Endothelial cell of umbilical vein (primary cell): Measurements from ENCODE around the gene SHISA5. TPM values are rescaled to one million over a fixed set of nuclear protein-coding genes. Genes with fewer than 3 reads are reported as not detected.

Experiments used
- BruUV-seq: library from RNA; stranded (reverse); fragments of 400-500 nt; replicated peaks from 2 replicates; lab custom pipeline; 2021; lab: Mats Ljungman, UMichigan
- CTCF ChIA-PET: fragments of 300-600, 350-600 bp; sonication (Branson Sonifier 250); formaldehyde crosslinking; loops from one replicate; lab custom pipeline; 2021; ENCODE audit warnings: antibody characterized with exemption, inconsistent platforms; lab: Charles Lee
- POLR2A ChIA-PET: fragments of 300-600, 350-600 bp; sonication (Branson Sonifier 250); formaldehyde crosslinking; loops from one replicate; lab custom pipeline; 2021; ENCODE audit warnings: antibody characterized with exemption, inconsistent platforms; lab: Charles Lee
- DNase-seq: peaks from one replicate; pipeline ENCODE4 v3.0.0-alpha.2; 2011; ENCODE audit warnings: low read depth, low spot score
- FAIRE-seq: peaks from 2 replicates; lab custom pipeline; 2011; peaks lifted over from hg19 to GRCh38; lab: Jason Lieb, UNC
- H2AFZ ChIP-seq: 2 replicates; pipeline ENCODE4 v1.6.0; 2012; ENCODE audit warnings: low read depth, low read length, control low read depth, inconsistent platforms
- H3K27ac ChIP-seq: 2 replicates; pipeline ENCODE4 v1.5.1; 2011; ENCODE audit warnings: low read depth, mild to moderate bottlenecking, control low read depth, low read length, moderate library complexity; ENCODE audit not compliant: insufficient read depth
- H3K27me3 ChIP-seq, 2 experiments: 2 replicates each; pipeline versions ENCODE4 v1.6.0 to v1.6.1; 2011; ENCODE audit warnings: low read length in 2 of 2, mixed read lengths in 1 of 2; ENCODE audit not compliant: control insufficient read depth in 2 of 2, insufficient read depth in 2 of 2
- H3K36me3 ChIP-seq, 2 experiments: 2 replicates in 1 of 2; 3 replicates in 1 of 2; pipeline ENCODE4 v1.5.1; 2011; ENCODE audit warnings: low read length in 2 of 2, mild to moderate bottlenecking in 1 of 2, moderate library complexity in 1 of 2; ENCODE audit not compliant: control insufficient read depth in 2 of 2, insufficient read depth in 2 of 2; ENCODE audit errors: extremely low read depth in 1 of 2
- H3K4me1 ChIP-seq: 3 replicates; pipeline ENCODE4 v1.5.1; 2011; ENCODE audit warnings: mild to moderate bottlenecking, low read length; ENCODE audit not compliant: control insufficient read depth, insufficient read depth; ENCODE audit errors: extremely low read depth
- H3K4me2 ChIP-seq: 2 replicates; pipeline ENCODE4 v1.6.1; 2011; ENCODE audit warnings: low read length, control low read depth, mixed read lengths; ENCODE audit not compliant: insufficient read depth
- H3K4me3 ChIP-seq, 3 experiments: fragments of 200-600 bp in 1 of 3; sonication (generic), shearing (Covaris generic) in 1 of 3; replicated peaks in 1 of 3; 2 replicates each; pipeline ENCODE4 v1.5.1; 2011 to 2016; ENCODE audit warnings: control low read depth in 3 of 3, low read length in 3 of 3, mild to moderate bottlenecking in 2 of 3, inconsistent platforms in 1 of 3, low read depth in 1 of 3, moderate library complexity in 1 of 3; ENCODE audit not compliant: insufficient read depth in 1 of 3
- H3K79me2 ChIP-seq: 2 replicates; pipeline ENCODE4 v1.6.0; 2012; ENCODE audit warnings: low read length, inconsistent platforms; ENCODE audit not compliant: control insufficient read depth, insufficient read depth
- H3K9ac ChIP-seq: replicated peaks from 2 replicates; pipeline ENCODE3; 2011; ENCODE audit warnings: low read length, control low read depth; ENCODE audit not compliant: insufficient read depth; ENCODE audit errors: extremely low read depth
- H3K9me1 ChIP-seq: replicated peaks from 3 replicates; pipeline ENCODE4 v1.6.0; 2011; ENCODE audit warnings: mild to moderate bottlenecking, low read length; ENCODE audit not compliant: control insufficient read depth, insufficient read depth; ENCODE audit errors: extremely low read depth
- H3K9me3 ChIP-seq: replicated peaks from 2 replicates; pipeline ENCODE4 v1.5.1; 2012; ENCODE audit warnings: low read length, inconsistent platforms; ENCODE audit not compliant: control insufficient read depth, insufficient read depth
- H4K20me1 ChIP-seq: replicated peaks from 2 replicates; pipeline ENCODE3; 2011; ENCODE audit warnings: mild to moderate bottlenecking, low read length; ENCODE audit not compliant: control insufficient read depth, insufficient read depth; ENCODE audit errors: extremely low read depth
- FOS ChIP-seq: IDR thresholded peaks from 2 replicates; pipeline ENCODE4 v1.6.1; 2011; ENCODE audit warnings: mild to moderate bottlenecking, low read length, moderate library complexity, borderline replicate concordance; ENCODE audit not compliant: insufficient read depth
- JUN ChIP-seq: IDR thresholded peaks from 2 replicates; pipeline ENCODE4 v1.6.1; 2011; ENCODE audit warnings: borderline replicate concordance, low read depth; ENCODE audit not compliant: insufficient read length, insufficient read depth
- MYC ChIP-seq: IDR thresholded peaks from one replicate; pipeline ENCODE4 v1.6.1; 2011; ENCODE audit warnings: mild to moderate bottlenecking, low read depth, low read length
- POLR2A ChIP-seq: IDR thresholded peaks from 2 replicates; pipeline ENCODE4 v1.6.1; 2012; ENCODE audit warnings: low read depth, mild to moderate bottlenecking, control low read depth, low read length
- POLR2AphosphoS5 ChIP-seq: IDR thresholded peaks from 2 replicates; pipeline ENCODE4 v1.6.1; 2012; ENCODE audit warnings: low read depth, mild to moderate bottlenecking, control low read depth, low read length, moderate library complexity; ENCODE audit not compliant: insufficient read depth
- dilution Hi-C: fragments of 300-500 bp; cut with MboI; formaldehyde crosslinking; loops from one replicate; pipeline ENCODE4 v1.15.0; 2019; ENCODE audit warnings: low sequenced_read_pairs; ENCODE audit not compliant: extremely low pct_ligation_motif_present
- intact Hi-C: fragments of 100-400 bp; cut with micrococcal nuclease; formaldehyde crosslinking; loops from one replicate; pipeline ENCODE4 v1.10.0; 2022
- polyA plus RNA-seq, 4 experiments: library from polyadenylated mRNA; depleted of rRNA in 3 of 4; stranded (reverse) in 3 of 4; unstranded in 1 of 4; fragments of >200 nt; gene quantifications; 2 replicates each; pipeline versions ENCODE4 v1.2.1 to v1.2.3, GENCODE V29; 2011 to 2012; ENCODE audit warnings: missing spikeins in 1 of 4
- total RNA-seq: library from RNA; stranded (reverse); gene quantifications from 2 replicates; pipeline ENCODE4 v1.2.3, GENCODE V29; 2021
- TF ChIP-seq, protein P1 (sequence below): IDR thresholded peaks from 2 replicates; pipeline ENCODE4 v1.6.1; 2011; ENCODE audit not compliant: insufficient read depth, insufficient read length

The SHISA5 gene
- total and polyA plus RNA-seq, 2 donors (not counting 3 experiments of a cell fraction or from before 2014, with no cell fraction given) = 205 to 320 TPM

DNA sequence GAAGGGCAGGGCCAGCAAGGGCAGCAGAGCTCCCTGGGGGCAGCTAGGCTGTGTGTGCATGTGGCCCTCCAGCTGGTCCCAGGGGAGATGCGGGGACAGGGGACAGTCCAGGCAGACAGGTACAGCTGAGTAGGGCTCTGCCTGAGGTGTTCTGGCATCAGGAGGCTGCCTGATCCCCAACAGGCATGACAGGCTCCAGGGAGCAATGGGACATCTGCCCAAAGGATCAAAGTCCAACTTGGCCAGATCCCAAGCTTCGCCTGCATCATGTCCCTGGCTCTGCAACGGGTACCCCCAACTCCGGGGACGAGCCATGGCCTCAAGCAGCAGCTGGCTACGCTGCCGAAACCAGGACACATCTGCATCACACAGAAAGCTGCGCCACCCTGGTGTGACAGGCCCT lies 35.6 kb downstream of the SHISA5 start:
- Histone ChIP-seq H3K36me3 (peaks cover 0 to 34% of the 10 kb centered on the region in 2 experiments), H3K27ac (no peak overlapping the region), H3K9me1 (no peaks in the 10 kb centered on the region), H2AFZ (no peak overlapping the region), H3K79me2 (peaks cover 59% of the 10 kb centered on the region), H3K4me3 (no peak overlapping the region), H4K20me1 (no peaks in the 10 kb centered on the region), H3K27me3 (no peaks in the 10 kb centered on the region), H3K9me3 (no peaks in the 10 kb centered on the region), H3K9ac (no peak overlapping the region), H3K4me2 (no peak overlapping the region), H3K4me1 (peaks cover 31% of the 10 kb centered on the region)
- POLR2A ChIA-PET = no interaction called here
- dilution Hi-C loops (no loop called here), intact Hi-C loops (no loop called here)
- DNase-seq (no peak), FAIRE-seq (no peak)
- TF ChIP-seq MYC = no peak
- TF ChIP-seq JUN = no peak
- peak; percentile 36 for TF ChIP-seq POLR2A
- TF ChIP-seq, protein P1, sequence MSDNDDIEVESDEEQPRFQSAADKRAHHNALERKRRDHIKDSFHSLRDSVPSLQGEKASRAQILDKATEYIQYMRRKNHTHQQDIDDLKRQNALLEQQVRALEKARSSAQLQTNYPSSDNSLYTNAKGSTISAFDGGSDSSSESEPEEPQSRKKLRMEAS = no peak
- peak; percentile 19 for TF ChIP-seq POLR2AphosphoS5
- TF ChIP-seq FOS = no peak
- BruUV-seq = no TSS peak
- CTCF ChIA-PET = interaction anchor here (1.2 to 6.2 kb wide), 2 partner anchors 32 to 81 kb away, joined by 3 to 63 read pairs; no protein-coding TSS in a partner anchor

- Histone ChIP-seq H3K9me1 (no peaks in the 10 kb centered on the region), H3K4me2 (peak overlapping the region; percentile 70), H3K36me3 (peaks cover 0 to 34% of the 10 kb centered on the region in 2 experiments), H3K4me1 (peaks cover 28% of the 10 kb centered on the region), H3K27ac (peak overlapping the region; percentile 98), H4K20me1 (no peaks in the 10 kb centered on the region), H2AFZ (no peak overlapping the region), H3K9ac (peak overlapping the region; percentile 96), H3K9me3 (no peaks in the 10 kb centered on the region), H3K79me2 (peaks cover 56% of the 10 kb centered on the region), H3K27me3 (no peaks in the 10 kb centered on the region), H3K4me3 (no peak overlapping the region)
- DNase-seq = no peak
- ChIA-PET CTCF (interaction anchor here (1.3 to 6.2 kb wide), 3 partner anchors 32 to 82 kb away, joined by 6 to 63 read pairs (median 6); partner anchors contain the start of gene SHISA5), POLR2A (no interaction called here)
- BruUV-seq = no TSS peak
- intact Hi-C loops (no loop called here), dilution Hi-C loops (no loop called here)
- TF ChIP-seq POLR2A (peak; percentile 22), MYC (no peak)
- FAIRE-seq = peak; percentile 18
Observed at GRCh38 chr3:48467473-48468267, 36.3 kb downstream of the SHISA5 start.
